ENCODE measurements around the gene MAP3K4.

DNA sequence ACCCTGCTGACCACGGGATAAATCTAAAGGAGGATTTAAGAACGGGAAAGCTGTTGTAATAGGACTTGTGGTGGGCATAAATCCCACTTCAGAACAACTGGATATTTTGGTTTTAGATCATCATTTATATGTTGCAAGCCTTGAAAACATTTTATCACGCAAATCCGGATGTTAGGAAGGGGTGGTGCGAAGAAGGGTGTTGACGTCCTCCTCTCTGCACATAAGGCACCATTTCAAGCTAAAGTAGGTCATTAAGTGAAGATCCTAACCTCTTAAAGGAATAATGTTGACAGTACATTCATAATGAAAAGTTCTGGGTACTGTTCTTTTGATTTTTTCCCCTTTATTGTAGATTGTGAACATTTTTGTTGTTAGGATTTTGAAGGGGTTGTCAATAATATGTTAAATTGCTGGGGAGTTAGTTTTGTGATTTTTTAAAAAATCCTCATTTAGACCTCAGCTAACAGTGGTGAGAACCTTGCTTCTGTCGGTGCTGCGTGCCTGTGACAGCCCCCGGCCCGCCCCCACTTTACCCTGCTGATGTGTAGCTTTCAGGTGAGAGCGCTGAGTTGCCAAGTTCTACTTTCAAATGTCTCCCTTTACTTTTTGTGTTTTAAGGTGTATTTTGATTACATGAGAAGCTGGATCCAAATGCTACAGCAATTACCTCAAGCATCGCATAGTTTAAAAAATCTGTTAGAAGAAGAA lies 88.8 kb downstream of the MAP3K4 start:
- TF ChIP-seq, protein P1, sequence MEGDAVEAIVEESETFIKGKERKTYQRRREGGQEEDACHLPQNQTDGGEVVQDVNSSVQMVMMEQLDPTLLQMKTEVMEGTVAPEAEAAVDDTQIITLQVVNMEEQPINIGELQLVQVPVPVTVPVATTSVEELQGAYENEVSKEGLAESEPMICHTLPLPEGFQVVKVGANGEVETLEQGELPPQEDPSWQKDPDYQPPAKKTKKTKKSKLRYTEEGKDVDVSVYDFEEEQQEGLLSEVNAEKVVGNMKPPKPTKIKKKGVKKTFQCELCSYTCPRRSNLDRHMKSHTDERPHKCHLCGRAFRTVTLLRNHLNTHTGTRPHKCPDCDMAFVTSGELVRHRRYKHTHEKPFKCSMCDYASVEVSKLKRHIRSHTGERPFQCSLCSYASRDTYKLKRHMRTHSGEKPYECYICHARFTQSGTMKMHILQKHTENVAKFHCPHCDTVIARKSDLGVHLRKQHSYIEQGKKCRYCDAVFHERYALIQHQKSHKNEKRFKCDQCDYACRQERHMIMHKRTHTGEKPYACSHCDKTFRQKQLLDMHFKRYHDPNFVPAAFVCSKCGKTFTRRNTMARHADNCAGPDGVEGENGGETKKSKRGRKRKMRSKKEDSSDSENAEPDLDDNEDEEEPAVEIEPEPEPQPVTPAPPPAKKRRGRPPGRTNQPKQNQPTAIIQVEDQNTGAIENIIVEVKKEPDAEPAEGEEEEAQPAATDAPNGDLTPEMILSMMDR (IDR thresholded peaks at IDR 0.05; ENCODE audit: poor library complexity, severe bottlenecking) = no peak
- TF ChIP-seq EZH2 (IDR thresholded peaks at IDR 0.05; ENCODE audit: borderline replicate concordance, insufficient read depth, low read length, poor library complexity, severe bottlenecking) = no peak
- TF ChIP-seq POLR2AphosphoS5 (IDR thresholded peaks at IDR 0.05) = no peak
- no peak for TF ChIP-seq SMC3 (conservative IDR thresholded peaks at IDR 0.05; ENCODE audit: poor library complexity)
- TF ChIP-seq EP300 (conservative IDR thresholded peaks at IDR 0.05; ENCODE audit: poor library complexity, severe bottlenecking) = no peak
